NCI-H2029 (cell line): ENCODE measurements around the gene MMP1.

Experiments used
- DNase-seq: peaks from one replicate; lab custom pipeline; 2025; lab: John Stamatoyannopoulos, UW

The MMP1 gene

DNA sequence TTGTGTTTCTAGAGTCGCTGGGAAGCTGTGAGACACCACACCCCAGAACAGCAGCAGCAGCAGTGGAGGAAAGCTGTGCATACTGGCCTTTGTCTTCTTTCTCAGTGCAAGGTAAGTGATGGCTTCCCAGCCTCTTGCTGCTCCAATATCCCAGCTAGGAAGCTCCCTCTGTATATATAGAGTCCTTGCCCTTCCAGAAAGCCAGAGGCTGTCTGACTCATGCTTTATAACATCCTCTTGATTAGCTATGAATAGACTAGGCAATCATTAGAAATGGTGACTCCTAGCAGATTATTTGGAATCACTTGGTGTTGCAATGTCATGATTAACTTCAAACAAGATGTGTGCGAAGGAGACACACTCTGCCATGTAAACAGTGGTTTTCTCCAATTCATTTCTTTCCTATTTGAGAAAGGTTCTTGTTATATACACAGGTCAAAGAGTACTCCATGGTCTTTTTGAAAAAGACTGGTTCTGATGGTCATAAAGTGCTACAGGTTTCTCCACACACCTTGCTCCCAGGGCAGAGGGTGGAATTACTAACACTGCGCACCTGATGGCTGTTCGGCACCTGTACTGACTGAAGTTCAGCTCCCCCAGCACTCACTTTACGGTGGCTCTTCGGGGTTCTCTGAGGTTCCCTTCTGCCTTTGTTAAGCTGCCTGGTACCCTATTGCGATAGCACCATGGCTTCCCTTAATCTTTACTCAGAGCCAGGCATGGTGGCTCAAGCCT lies at the start of gene MMP1:
MMP1 (minus strand) TSS at position 149 of the 735 bp plus-strand sequence; CDS start at position 81, 68 bp downstream.
- no peak for DNase-seq

- no peak for DNase-seq
Observed at GRCh38 chr11:102846292-102846691, 48.3 kb upstream of the MMP1 start.

DNA sequence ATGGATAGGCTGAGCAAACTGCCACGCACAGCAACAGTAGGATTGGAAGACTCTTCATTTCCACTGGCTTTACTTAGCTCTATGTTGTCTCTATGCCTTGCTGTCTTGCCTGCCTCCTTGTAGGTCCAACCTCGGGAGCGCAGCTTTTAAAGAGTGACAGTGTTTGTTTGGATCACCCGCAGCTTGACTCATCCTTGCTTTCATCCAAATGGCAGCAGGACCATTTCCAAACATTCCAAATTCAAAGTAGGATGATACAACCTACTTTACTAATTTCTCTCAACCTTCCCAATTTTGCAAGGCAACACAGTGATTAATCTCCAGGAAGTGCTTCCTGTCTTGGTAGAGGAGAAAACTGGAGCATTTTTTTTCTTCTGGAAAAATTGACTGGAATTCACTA lies 45.5 kb upstream of the MMP1 start, which contains the start of gene MMP3:
MMP3 (minus strand) TSS at position 121 of the 400 bp plus-strand sequence; CDS start at position 58, 63 bp downstream.
- DNase-seq: no peak

- DNase-seq: no peak
Observed at GRCh38 chr11:102842930-102843329, 45.0 kb upstream of the MMP1 start.

DNA sequence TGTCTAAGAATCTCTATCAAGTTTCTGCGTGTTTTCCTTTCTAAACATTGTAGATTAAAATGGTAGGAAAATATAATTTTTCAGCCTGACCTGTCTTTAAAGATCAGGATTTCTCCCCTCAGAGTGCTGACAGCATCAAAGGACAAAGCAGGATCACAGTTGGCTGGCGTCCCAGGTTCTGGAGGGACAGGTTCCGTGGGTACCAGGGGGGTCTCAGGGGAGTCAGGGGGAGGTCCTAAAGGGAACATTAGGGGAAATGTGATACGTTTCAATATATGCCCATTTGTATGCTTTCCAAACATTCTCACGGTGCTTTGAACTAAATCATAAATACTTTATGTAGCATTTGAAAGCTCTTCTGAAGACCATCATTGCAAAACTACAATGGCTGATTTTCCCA lies 42.1 kb upstream of the MMP1 start:
- DNase-seq: no peak

DNA sequence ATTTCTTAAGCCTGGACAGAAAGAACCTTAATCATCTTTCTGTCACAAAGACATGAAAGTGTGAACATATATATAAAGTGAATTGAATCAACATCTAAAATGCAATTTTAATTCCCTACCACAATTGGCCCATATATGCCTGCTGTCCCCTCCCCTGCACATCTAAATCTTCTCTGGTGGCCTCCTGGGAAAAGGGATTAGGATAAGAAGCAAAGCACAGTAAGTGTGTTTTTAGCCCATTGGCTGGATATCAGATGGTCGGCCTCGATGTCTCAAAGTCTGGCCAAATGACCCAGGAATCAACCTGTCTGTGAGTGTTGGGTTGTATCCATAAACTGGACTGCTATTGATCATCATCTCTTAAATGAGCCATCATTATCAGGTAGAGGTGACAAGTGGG lies 39.7 kb upstream of the MMP1 start:
- no peak for DNase-seq

- no peak for DNase-seq
Observed at GRCh38 chr11:102837156-102837555, 39.2 kb upstream of the MMP1 start.

GRCh38 chr11:102836290-102836875 lies 38.4 kb upstream of the MMP1 start:
- DNase-seq: no peak

GRCh38 chr11:102833731-102834130 lies 35.8 kb upstream of the MMP1 start:
- DNase-seq: no peak

GRCh38 chr11:102832612-102833011 lies 34.7 kb upstream of the MMP1 start:
- no peak for DNase-seq

GRCh38 chr11:102831489-102832440 lies 33.8 kb upstream of the MMP1 start:
- DNase-seq: no peak

DNA sequence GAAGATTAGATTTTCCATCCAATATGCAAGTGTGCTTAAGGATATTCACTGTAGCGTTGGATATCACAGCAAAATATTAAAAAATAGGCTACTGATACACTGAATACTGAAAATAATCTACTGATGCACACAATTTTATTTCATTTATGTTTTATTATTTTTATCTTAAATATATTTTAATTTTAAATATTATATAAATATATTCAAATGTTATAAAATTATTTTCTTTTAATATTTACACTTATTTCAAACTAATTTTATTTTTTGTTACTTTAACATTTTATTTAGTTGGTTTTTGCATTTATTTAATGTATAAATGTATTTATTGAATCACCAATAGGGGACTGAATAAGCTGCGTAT lies 33.1 kb upstream of the MMP1 start:
- no peak for DNase-seq

GRCh38 chr11:102830001-102830727 lies 32.2 kb upstream of the MMP1 start:
- no peak for DNase-seq

GRCh38 chr11:102829316-102830000 lies 31.5 kb upstream of the MMP1 start:
- DNase-seq: no peak

DNA sequence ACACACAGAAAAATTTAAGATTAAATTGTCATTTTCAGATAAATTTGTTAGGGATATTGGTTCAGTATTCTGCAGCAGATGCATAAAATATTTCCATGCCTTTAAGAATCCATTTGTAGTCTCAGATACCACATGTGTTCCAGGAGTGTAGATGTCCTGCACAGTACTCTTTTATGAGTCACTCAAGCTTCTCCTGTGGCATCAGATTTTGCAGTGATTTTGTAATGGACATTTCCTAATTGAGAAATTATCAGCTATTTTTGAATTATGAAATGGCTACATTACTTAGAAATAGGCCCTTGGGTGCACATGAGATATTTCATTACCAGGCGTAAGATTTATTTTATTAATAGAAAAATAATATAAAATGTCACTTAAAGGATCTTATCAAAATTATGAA lies 26.6 kb upstream of the MMP1 start:
- DNase-seq: no peak

- no peak for DNase-seq
Observed at GRCh38 chr11:102819491-102819890, 21.5 kb upstream of the MMP1 start.

- DNase-seq: no peak
Observed at GRCh38 chr11:102813484-102813883, 15.5 kb upstream of the MMP1 start.

- DNase-seq: no peak
Observed at GRCh38 chr11:102812188-102812587, 14.2 kb upstream of the MMP1 start.

GRCh38 chr11:102810950-102811660 lies 13.1 kb upstream of the MMP1 start:
- DNase-seq: no peak

- DNase-seq: no peak
Observed at GRCh38 chr11:102809971-102810370, 12.0 kb upstream of the MMP1 start.

- no peak for DNase-seq
Observed at GRCh38 chr11:102807921-102808320, 10.0 kb upstream of the MMP1 start.
